ENCODE data around the gene POLN.

DNA sequence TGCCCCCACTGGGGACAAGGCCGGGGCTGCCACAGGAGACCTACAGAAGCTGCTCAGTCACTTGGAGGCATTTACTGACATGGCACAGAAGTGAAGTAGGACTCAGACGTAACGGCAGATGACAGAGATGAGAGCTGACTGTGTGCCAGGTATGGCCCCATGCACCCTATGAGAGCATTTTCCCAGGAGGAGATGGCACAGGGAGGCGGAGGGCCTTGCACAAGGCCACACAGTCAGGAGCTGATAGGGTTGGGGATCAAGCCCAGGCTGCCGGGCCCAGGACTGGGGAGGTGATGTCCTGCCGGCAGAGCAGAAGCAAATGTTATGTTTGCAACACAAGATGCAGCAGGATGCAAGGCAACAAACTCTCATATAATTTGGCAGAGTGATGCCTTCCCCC, 148.7 kb downstream of the POLN start:
- no peak for TF ChIP-seq ESRRG (CRISPR knock-in tag; IDR thresholded peaks at IDR 0.05)
- TF ChIP-seq, protein P1, sequence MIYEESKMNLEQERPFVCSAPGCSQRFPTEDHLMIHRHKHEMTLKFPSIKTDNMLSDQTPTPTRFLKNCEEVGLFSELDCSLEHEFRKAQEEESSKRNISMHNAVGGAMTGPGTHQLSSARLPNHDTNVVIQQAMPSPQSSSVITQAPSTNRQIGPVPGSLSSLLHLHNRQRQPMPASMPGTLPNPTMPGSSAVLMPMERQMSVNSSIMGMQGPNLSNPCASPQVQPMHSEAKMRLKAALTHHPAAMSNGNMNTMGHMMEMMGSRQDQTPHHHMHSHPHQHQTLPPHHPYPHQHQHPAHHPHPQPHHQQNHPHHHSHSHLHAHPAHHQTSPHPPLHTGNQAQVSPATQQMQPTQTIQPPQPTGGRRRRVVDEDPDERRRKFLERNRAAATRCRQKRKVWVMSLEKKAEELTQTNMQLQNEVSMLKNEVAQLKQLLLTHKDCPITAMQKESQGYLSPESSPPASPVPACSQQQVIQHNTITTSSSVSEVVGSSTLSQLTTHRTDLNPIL (CRISPR knock-in tag; IDR thresholded peaks at IDR 0.05; ENCODE audit: low read depth) = no peak
- no peak for TF ChIP-seq ARNTL (CRISPR knock-in tag; IDR thresholded peaks at IDR 0.05; ENCODE audit: borderline replicate concordance, low read depth)
- TF ChIP-seq, protein P2, sequence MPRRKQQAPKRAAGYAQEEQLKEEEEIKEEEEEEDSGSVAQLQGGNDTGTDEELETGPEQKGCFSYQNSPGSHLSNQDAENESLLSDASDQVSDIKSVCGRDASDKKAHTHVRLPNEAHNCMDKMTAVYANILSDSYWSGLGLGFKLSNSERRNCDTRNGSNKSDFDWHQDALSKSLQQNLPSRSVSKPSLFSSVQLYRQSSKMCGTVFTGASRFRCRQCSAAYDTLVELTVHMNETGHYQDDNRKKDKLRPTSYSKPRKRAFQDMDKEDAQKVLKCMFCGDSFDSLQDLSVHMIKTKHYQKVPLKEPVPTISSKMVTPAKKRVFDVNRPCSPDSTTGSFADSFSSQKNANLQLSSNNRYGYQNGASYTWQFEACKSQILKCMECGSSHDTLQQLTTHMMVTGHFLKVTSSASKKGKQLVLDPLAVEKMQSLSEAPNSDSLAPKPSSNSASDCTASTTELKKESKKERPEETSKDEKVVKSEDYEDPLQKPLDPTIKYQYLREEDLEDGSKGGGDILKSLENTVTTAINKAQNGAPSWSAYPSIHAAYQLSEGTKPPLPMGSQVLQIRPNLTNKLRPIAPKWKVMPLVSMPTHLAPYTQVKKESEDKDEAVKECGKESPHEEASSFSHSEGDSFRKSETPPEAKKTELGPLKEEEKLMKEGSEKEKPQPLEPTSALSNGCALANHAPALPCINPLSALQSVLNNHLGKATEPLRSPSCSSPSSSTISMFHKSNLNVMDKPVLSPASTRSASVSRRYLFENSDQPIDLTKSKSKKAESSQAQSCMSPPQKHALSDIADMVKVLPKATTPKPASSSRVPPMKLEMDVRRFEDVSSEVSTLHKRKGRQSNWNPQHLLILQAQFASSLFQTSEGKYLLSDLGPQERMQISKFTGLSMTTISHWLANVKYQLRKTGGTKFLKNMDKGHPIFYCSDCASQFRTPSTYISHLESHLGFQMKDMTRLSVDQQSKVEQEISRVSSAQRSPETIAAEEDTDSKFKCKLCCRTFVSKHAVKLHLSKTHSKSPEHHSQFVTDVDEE (CRISPR knock-in tag; IDR thresholded peaks at IDR 0.05) = no peak
- no peak for TF ChIP-seq ZC3H10 (CRISPR knock-in tag; IDR thresholded peaks at IDR 0.05)
- no peak for TF ChIP-seq BACH2 (CRISPR knock-in tag; IDR thresholded peaks at IDR 0.05; ENCODE audit: borderline replicate concordance)
- TF ChIP-seq ISL1 (CRISPR knock-in tag; IDR thresholded peaks at IDR 0.05) = no peak
- TF ChIP-seq, protein P3, sequence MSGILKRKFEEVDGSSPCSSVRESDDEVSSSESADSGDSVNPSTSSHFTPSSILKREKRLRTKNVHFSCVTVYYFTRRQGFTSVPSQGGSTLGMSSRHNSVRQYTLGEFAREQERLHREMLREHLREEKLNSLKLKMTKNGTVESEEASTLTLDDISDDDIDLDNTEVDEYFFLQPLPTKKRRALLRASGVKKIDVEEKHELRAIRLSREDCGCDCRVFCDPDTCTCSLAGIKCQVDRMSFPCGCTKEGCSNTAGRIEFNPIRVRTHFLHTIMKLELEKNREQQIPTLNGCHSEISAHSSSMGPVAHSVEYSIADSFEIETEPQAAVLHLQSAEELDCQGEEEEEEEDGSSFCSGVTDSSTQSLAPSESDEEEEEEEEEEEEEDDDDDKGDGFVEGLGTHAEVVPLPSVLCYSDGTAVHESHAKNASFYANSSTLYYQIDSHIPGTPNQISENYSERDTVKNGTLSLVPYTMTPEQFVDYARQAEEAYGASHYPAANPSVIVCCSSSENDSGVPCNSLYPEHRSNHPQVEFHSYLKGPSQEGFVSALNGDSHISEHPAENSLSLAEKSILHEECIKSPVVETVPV (CRISPR knock-in tag; IDR thresholded peaks at IDR 0.05) = no peak
- no peak for TF ChIP-seq ZNF565 (CRISPR knock-in tag; conservative IDR thresholded peaks at IDR 0.05; ENCODE audit: low read depth)
- no peak for TF ChIP-seq ZFP30 (CRISPR knock-in tag; IDR thresholded peaks at IDR 0.05)
- TF ChIP-seq, protein P4, sequence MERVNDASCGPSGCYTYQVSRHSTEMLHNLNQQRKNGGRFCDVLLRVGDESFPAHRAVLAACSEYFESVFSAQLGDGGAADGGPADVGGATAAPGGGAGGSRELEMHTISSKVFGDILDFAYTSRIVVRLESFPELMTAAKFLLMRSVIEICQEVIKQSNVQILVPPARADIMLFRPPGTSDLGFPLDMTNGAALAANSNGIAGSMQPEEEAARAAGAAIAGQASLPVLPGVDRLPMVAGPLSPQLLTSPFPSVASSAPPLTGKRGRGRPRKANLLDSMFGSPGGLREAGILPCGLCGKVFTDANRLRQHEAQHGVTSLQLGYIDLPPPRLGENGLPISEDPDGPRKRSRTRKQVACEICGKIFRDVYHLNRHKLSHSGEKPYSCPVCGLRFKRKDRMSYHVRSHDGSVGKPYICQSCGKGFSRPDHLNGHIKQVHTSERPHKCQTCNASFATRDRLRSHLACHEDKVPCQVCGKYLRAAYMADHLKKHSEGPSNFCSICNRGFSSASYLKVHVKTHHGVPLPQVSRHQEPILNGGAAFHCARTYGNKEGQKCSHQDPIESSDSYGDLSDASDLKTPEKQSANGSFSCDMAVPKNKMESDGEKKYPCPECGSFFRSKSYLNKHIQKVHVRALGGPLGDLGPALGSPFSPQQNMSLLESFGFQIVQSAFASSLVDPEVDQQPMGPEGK (CRISPR knock-in tag; IDR thresholded peaks at IDR 0.05; ENCODE audit: borderline replicate concordance) = no peak
- no peak for TF ChIP-seq TOX (CRISPR knock-in tag; IDR thresholded peaks at IDR 0.05; ENCODE audit: borderline replicate concordance)
- TF ChIP-seq TCF4 (CRISPR knock-in tag; IDR thresholded peaks at IDR 0.05; ENCODE audit: borderline replicate concordance) = no peak

Measured in SK-N-SH treated with all-trans-retinoic acid at 6 μM for 48 hours (cell line).